K562 (cell line): Measurements from ENCODE around the gene POLA1. TPM values are rescaled to one million over a fixed set of nuclear protein-coding genes. Genes with fewer than 3 reads are reported as not detected.

Source experiments
- ATAC-seq: fragments of 200-7000 bp; cut with Tn5 transposase; 3 replicates; pipeline ENCODE4 v1.9.1; 2020; ENCODE audit warnings: moderate library complexity
- BruUV-seq: library from RNA; stranded (reverse); fragments of 400-500 nt; replicated peaks from 2 replicates; lab custom pipeline; 2021; lab: Mats Ljungman, UMichigan
- CTCF ChIA-PET: fragments of 300-600 bp; formaldehyde crosslinking; extraction: SDS; loops from one replicate; lab custom pipeline; 2021; ENCODE audit warnings: low intra/inter-chr PET ratio; lab: Yijun Ruan, JAX
- POLR2A ChIA-PET: fragments of 300-600, 350-650 bp; sonication (Branson Sonifier 250); formaldehyde crosslinking; extraction: SDS; loops from one replicate; lab custom pipeline; 2021; ENCODE audit warnings: antibody characterized with exemption, inconsistent platforms; lab: Yijun Ruan, JAX
- DNase-seq, 4 experiments: peaks; one replicate each; pipeline versions ENCODE4 v3.0.0 to v3.0.0-alpha.2; 2011 to 2018; ENCODE audit warnings: low spot score in 3 of 4, mixed read lengths in 3 of 4; ENCODE audit errors: extremely low read depth in 1 of 4
- FAIRE-seq: peaks from 2 replicates; lab custom pipeline; 2011; peaks lifted over from hg19 to GRCh38; lab: Jason Lieb, UNC
- H2AFZ ChIP-seq: 2 replicates; pipeline ENCODE4 v1.6.0; 2011; ENCODE audit warnings: low read depth, low read length, control low read depth, inconsistent platforms
- H3K27ac ChIP-seq: fragments of 200-600 bp; 3 replicates; pipeline ENCODE4 v1.8.0; 2011; ENCODE audit warnings: low read depth, mild to moderate bottlenecking, control low read depth, inconsistent platforms, low read length, moderate library complexity, mixed read lengths; ENCODE audit errors: extremely low read depth
- H3K27me3 ChIP-seq, 2 experiments: fragments of 300-600 bp in 1 of 2; 2 replicates in 1 of 2; 3 replicates in 1 of 2; pipeline versions ENCODE4 v1.6.0 to v1.8.0; 2011; ENCODE audit warnings: inconsistent platforms in 2 of 2, low read length in 2 of 2, mild to moderate bottlenecking in 1 of 2, mixed read lengths in 1 of 2, moderate library complexity in 1 of 2; ENCODE audit not compliant: control insufficient read depth in 2 of 2, insufficient read depth in 2 of 2
- H3K36me3 ChIP-seq: fragments of 300-600 bp; 3 replicates; pipeline ENCODE4 v1.8.0; 2011; ENCODE audit warnings: mild to moderate bottlenecking, low read length, inconsistent platforms; ENCODE audit not compliant: control insufficient read depth, insufficient read depth
- H3K4me1 ChIP-seq, 2 experiments: fragments of 200-600 bp in 1 of 2; replicated peaks in 1 of 2; 2 replicates in 1 of 2; 3 replicates in 1 of 2; pipeline versions ENCODE4 v1.5.1 to v1.8.0; 2011; ENCODE audit warnings: inconsistent platforms in 2 of 2, low read length in 2 of 2, mild to moderate bottlenecking in 1 of 2, mixed read lengths in 1 of 2, moderate library complexity in 1 of 2; ENCODE audit not compliant: control insufficient read depth in 2 of 2, insufficient read depth in 2 of 2
- H3K4me2 ChIP-seq: 2 replicates; pipeline ENCODE4 v1.6.1; 2011; ENCODE audit warnings: low read length, control low read depth, inconsistent platforms, mixed read lengths; ENCODE audit not compliant: insufficient read depth
- H3K4me3 ChIP-seq: fragments of 200-600 bp; sonication (generic), shearing (Covaris generic); 2 replicates; pipeline ENCODE4 v1.5.1; 2016; ENCODE audit warnings: control low read depth, inconsistent platforms
- H3K79me2 ChIP-seq: fragments of 200-600 bp; 3 replicates; pipeline ENCODE4 v1.8.0; 2011; ENCODE audit warnings: low read length, inconsistent platforms; ENCODE audit not compliant: control insufficient read depth, insufficient read depth
- H3K9ac ChIP-seq, 2 experiments: 2 replicates each; pipeline versions ENCODE4 v1.6.0 to v1.6.1; 2011; ENCODE audit warnings: low read depth in 2 of 2, low read length in 2 of 2, control low read depth in 1 of 2, inconsistent platforms in 1 of 2, mild to moderate bottlenecking in 1 of 2, mixed read lengths in 1 of 2; ENCODE audit not compliant: insufficient read depth in 1 of 2
- H3K9me1 ChIP-seq: one replicate; pipeline ENCODE4 v1.6.0; 2011; ENCODE audit warnings: inconsistent platforms, mild to moderate bottlenecking, low read length, moderate library complexity; ENCODE audit not compliant: control insufficient read depth, insufficient read depth
- H3K9me3 ChIP-seq: replicated peaks from 2 replicates; pipeline ENCODE4 v1.5.1; 2011; ENCODE audit warnings: low read depth, low read length, inconsistent platforms; ENCODE audit not compliant: control insufficient read depth, insufficient read depth
- H4K20me1 ChIP-seq: replicated peaks from 2 replicates; pipeline ENCODE4 v1.6.1; 2011; ENCODE audit warnings: low read length, inconsistent platforms, mixed read lengths; ENCODE audit not compliant: control insufficient read depth, insufficient read depth
- DACH1 ChIP-seq: fragments of 450-650 bp; IDR thresholded peaks from 2 replicates; pipeline ENCODE4 v1.6.1; 2018; ENCODE audit not compliant: partially characterized antibody
- DIDO1 ChIP-seq: fragments of 450-650 bp; IDR thresholded peaks from 2 replicates; pipeline ENCODE4 v1.6.1; 2016; ENCODE audit warnings: low read depth, missing biosample characterization, missing genetic modification characterization
- FOXJ3 ChIP-seq: sonication (generic); formaldehyde crosslinking; IDR thresholded peaks from 2 replicates; pipeline ENCODE4 v1.4.0; 2020; ENCODE audit warnings: mild to moderate bottlenecking, missing genetic modification reagents
- GATA2 ChIP-seq: sonication (generic); formaldehyde crosslinking; IDR thresholded peaks from 2 replicates; pipeline ENCODE4 v1.4.0; 2020; ENCODE audit warnings: mild to moderate bottlenecking, missing genetic modification reagents
- GATAD2A ChIP-seq: fragments of 450-650 bp; IDR thresholded peaks from 2 replicates; pipeline ENCODE4 v1.6.1; 2017
- HCFC1 ChIP-seq: IDR thresholded peaks from 2 replicates; pipeline ENCODE4 v1.6.1; 2012; ENCODE audit warnings: low read depth, low read length, improper control_type of control experiment
- HOXB6 ChIP-seq: fragments of 250-450 bp; sonication (Bioruptor Pico); IDR thresholded peaks from 2 replicates; pipeline ENCODE4 v1.5.1; 2022; ENCODE audit warnings: mild to moderate bottlenecking, borderline replicate concordance
- KDM4B ChIP-seq, 2 experiments: fragments of 450-650 bp in 1 of 2; sonication (generic) in 1 of 2; IDR thresholded peaks; 2 replicates each; pipeline ENCODE4 v1.6.1; 2016 to 2017; ENCODE audit warnings: borderline replicate concordance in 2 of 2, antibody characterized with exemption in 1 of 2, low read depth in 1 of 2, mild to moderate bottlenecking in 1 of 2
- MBD2 ChIP-seq: sonication (generic); IDR thresholded peaks from 2 replicates; pipeline ENCODE4 v1.6.1; 2016; ENCODE audit warnings: low read depth, borderline replicate concordance
- MEIS2 ChIP-seq: fragments of 450-650 bp; IDR thresholded peaks from 2 replicates; pipeline ENCODE4 v1.6.1; 2014; ENCODE audit warnings: mild to moderate bottlenecking; ENCODE audit not compliant: partially characterized antibody
- OTX1 ChIP-seq: fragments of 450-650 bp; formaldehyde crosslinking; IDR thresholded peaks from 2 replicates; pipeline ENCODE4 v1.4.0; 2022; ENCODE audit warnings: mild to moderate bottlenecking
- POLR2B ChIP-seq: fragments of 450-650 bp; IDR thresholded peaks from 2 replicates; pipeline ENCODE4 v1.6.1; 2018; ENCODE audit warnings: low read depth; ENCODE audit not compliant: partially characterized antibody
- RBBP5 ChIP-seq: fragments of 200-600 bp; sonication (generic); IDR thresholded peaks from 2 replicates; pipeline ENCODE4 v1.6.1; 2012; ENCODE audit warnings: borderline replicate concordance, mild to moderate bottlenecking, low read length, control low read depth, inconsistent platforms; ENCODE audit not compliant: insufficient read depth, poor library complexity, severe bottlenecking
- ZBED1 ChIP-seq: IDR thresholded peaks from 2 replicates; pipeline ENCODE4 v1.6.1; 2014
- ZNF324 ChIP-seq: fragments of 250-450 bp; sonication (Bioruptor Pico); IDR thresholded peaks from 2 replicates; pipeline ENCODE4 v1.4.0; 2020; ENCODE audit warnings: mild to moderate bottlenecking
- ZNF79 ChIP-seq: fragments of 250-450 bp; sonication (Bioruptor Pico); IDR thresholded peaks from 2 replicates; pipeline ENCODE4 v1.4.0; 2020; ENCODE audit warnings: low read depth, mild to moderate bottlenecking, moderate library complexity
- WGBS: fragments of 100-300 bp; shearing (Covaris generic); methylation state at CpG from one replicate; pipeline ENCODE4 v1.1.6; 2016; ENCODE audit warnings: low coverage, mixed read lengths; ENCODE audit not compliant: insufficient coverage; ENCODE audit errors: missing lambda C conversion rate; 5-methylcytosine and 5-hydroxymethylcytosine counted together
- in situ Hi-C: fragments of 300-500 bp; cut with MboI; formaldehyde crosslinking; loops from 4 replicates; pipeline ENCODE4 v1.15.0; 2018; ENCODE audit warnings: inconsistent platforms, mixed read lengths
- intact Hi-C: fragments of 100-400 bp; cut with micrococcal nuclease; formaldehyde crosslinking; loops from 2 replicates; pipeline ENCODE4 v1.14.2; 2022
- polyA plus RNA-seq, 8 experiments: library from polyadenylated mRNA; depleted of rRNA in 4 of 8; stranded (reverse) in 5 of 8; unstranded in 3 of 8; fragments of >200 nt; fragmentation: Nextera tagmentation in 2 of 8; fragmentation: Illumina TruSeq in 1 of 8; extraction: Ambion mirVana in 2 of 8; extraction: Trizol in 1 of 8; gene quantifications; 2 replicates each; pipeline versions ENCODE4 v1.2.1 to v1.2.3, GENCODE V29; 2011 to 2014; ENCODE audit warnings: inconsistent platforms in 1 of 8, missing spikeins in 1 of 8
- total RNA-seq, 7 experiments: library from RNA; depleted of rRNA in 6 of 7; stranded (reverse); fragments of >200 nt in 6 of 7; fragmentation: Illumina TruSeq in 2 of 7; extraction: Trizol in 2 of 7; gene quantifications; 2 replicates each; pipeline versions ENCODE4 v1.2.1 to v1.2.3, GENCODE V29; 2011 to 2021; ENCODE audit warnings: low replicate concordance in 1 of 7
- TF ChIP-seq, protein P1 (sequence below): fragments of 250-450 bp; sonication (Bioruptor Pico); IDR thresholded peaks from 2 replicates; pipeline ENCODE4 v1.4.0; 2020; ENCODE audit warnings: mild to moderate bottlenecking, moderate library complexity

Gene POLA1
- total and polyA plus RNA-seq, 9 of the 15 experiments (the other 6 are each of a cell fraction or from before 2014, with no cell fraction given), result 8.6 to 48.4 (median 27.4) TPM

DNA sequence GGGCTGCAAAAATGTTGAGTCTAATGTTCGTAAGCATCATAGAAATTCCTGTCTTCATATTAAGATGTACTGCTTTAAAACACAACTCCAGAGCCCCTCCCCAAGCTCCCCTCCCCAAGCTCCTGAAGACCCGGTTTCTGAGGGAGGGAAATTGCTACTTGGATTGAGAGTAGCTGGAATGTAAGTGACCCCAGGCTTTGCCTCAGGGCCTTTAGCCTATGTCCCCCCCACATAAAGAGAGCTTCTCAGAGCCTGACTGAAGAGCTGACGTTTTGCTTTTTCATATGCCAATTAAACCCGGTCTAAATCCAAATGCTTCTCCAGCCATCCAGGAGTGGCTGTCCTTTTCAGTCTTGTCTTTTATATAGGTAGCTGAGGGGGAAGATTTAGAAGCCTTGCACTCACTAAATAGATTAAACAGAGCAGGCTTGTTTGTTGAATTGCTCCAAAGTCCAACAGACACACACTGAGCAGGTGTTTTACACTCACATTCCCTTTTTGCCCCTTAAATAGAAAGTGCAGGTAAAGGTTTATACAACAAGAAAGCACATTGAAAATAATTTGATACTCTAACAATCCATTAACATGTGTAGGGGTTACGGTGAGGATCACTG, 302.5 kb downstream of the POLA1 start:
- intact Hi-C loops, result no loop called here
- H3K27ac ChIP-seq, result no peak overlapping the region

DNA sequence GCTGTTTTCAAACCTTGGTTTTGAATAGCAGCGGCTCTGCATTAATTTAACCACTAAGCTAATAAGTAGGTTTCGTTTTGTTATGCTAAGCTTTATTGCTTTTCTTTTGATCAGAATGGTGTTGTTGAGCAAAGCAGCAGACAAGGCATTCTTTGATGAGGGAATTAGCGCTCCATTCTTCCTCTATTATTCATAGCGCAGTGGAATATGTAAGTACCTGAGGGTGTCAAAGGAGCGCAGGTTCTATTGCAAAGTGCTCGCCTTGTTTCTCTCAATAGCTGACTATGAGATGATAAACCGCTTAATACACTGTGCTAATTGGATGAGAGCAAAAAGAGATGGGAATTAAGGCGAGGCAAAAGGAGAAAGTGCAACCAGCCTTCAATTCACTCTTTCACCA, 305.8 kb downstream of the POLA1 start:
- Histone ChIP-seq H3K79me2 (no peaks in the 10 kb centered on the region), H3K36me3 (peaks cover 8% of the 10 kb centered on the region; the same call in 1 of the 3 replicates), H3K9me3 (no peaks in the 10 kb centered on the region), H3K9me1 (no peaks in the 10 kb centered on the region), H3K4me1 (no peaks in the 10 kb centered on the region), H3K9ac (no peak overlapping the region), H2AFZ (no peak overlapping the region), H3K4me2 (no peak overlapping the region), H3K27me3 (no peaks in the 10 kb centered on the region), H3K27ac (no peak overlapping the region), H4K20me1 (no peaks in the 10 kb centered on the region), H3K4me3 (no peak overlapping the region)
- intact Hi-C loops (no loop called here), in situ Hi-C loops (no loop called here)
- POLR2A ChIA-PET, result no interaction called here
- BruUV-seq, result no TSS peak
- CTCF ChIA-PET, result no interaction called here
- ATAC-seq (no peak), DNase-seq (no peak), FAIRE-seq (no peak)
- WGBS, result 91% methylated on average over 8 of the region's 8 CpGs
- no peak for TF ChIP-seq MEIS2
- no peak for TF ChIP-seq GATA2
- TF ChIP-seq KDM4B (IDR thresholded peaks at IDR 0.05; ENCODE audit: borderline replicate concordance in 2 of 2, low read depth in 1 of 2), result no peak
- TF ChIP-seq DIDO1 (tag), result no peak
- TF ChIP-seq ZNF324 (CRISPR knock-in tag), result no peak
- TF ChIP-seq, protein P1, sequence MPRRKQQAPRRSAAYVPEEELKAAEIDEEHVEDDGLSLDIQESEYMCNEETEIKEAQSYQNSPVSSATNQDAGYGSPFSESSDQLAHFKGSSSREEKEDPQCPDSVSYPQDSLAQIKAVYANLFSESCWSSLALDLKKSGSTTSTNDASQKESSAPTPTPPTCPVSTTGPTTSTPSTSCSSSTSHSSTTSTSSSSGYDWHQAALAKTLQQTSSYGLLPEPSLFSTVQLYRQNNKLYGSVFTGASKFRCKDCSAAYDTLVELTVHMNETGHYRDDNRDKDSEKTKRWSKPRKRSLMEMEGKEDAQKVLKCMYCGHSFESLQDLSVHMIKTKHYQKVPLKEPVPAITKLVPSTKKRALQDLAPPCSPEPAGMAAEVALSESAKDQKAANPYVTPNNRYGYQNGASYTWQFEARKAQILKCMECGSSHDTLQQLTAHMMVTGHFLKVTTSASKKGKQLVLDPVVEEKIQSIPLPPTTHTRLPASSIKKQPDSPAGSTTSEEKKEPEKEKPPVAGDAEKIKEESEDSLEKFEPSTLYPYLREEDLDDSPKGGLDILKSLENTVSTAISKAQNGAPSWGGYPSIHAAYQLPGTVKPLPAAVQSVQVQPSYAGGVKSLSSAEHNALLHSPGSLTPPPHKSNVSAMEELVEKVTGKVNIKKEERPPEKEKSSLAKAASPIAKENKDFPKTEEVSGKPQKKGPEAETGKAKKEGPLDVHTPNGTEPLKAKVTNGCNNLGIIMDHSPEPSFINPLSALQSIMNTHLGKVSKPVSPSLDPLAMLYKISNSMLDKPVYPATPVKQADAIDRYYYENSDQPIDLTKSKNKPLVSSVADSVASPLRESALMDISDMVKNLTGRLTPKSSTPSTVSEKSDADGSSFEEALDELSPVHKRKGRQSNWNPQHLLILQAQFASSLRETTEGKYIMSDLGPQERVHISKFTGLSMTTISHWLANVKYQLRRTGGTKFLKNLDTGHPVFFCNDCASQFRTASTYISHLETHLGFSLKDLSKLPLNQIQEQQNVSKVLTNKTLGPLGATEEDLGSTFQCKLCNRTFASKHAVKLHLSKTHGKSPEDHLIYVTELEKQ, result no peak
- no peak for TF ChIP-seq OTX1 (CRISPR knock-in tag)
- TF ChIP-seq MBD2, result no peak
- no peak for TF ChIP-seq ZNF79 (CRISPR knock-in tag)
- TF ChIP-seq GATAD2A, result no peak
- no peak for TF ChIP-seq FOXJ3 (CRISPR knock-in tag)
- no peak for TF ChIP-seq POLR2B

More for the DNA sequence above, 302.5 kb downstream of the POLA1 start:
- no peak for TF ChIP-seq HOXB6 (CRISPR knock-in tag)
- TF ChIP-seq HCFC1, result no peak
- TF ChIP-seq ZBED1, result no peak
- TF ChIP-seq DACH1, result no peak
- TF ChIP-seq RBBP5, result no peak
- ChIA-PET POLR2A (interaction anchor here (0.7 kb wide), 1 partner anchor 138 kb away, joined by 3 read pairs; no protein-coding TSS in a partner anchor), CTCF (no interaction called here)
- H3K36me3 ChIP-seq, result peaks cover 8% of the 10 kb centered on the region; the same call in 1 of the 3 replicates
- 76% methylated on average over 4 of the region's 5 CpGs for WGBS
- DNase-seq (no peak), FAIRE-seq (no peak), ATAC-seq (no peak)
- no peaks in the 10 kb centered on the region for H3K79me2 ChIP-seq
- in situ Hi-C loops, result no loop called here
- no peaks in the 10 kb centered on the region for H3K9me3 ChIP-seq
- BruUV-seq, result TSS peak; percentile 41
- no peak overlapping the region for H2AFZ ChIP-seq
- no peaks in the 10 kb centered on the region for H3K9me1 ChIP-seq
- H4K20me1 ChIP-seq, result no peaks in the 10 kb centered on the region
- H3K4me2 ChIP-seq, result no peak overlapping the region
- H3K4me1 ChIP-seq, result no peaks in the 10 kb centered on the region
- no peak overlapping the region for H3K4me3 ChIP-seq
- no peak overlapping the region for H3K9ac ChIP-seq
- H3K27me3 ChIP-seq, result no peaks in the 10 kb centered on the region
